Fibroblast of skin of abdomen (primary cell): ENCODE results near the gene P2RX1.
"Not testable (repeated sequence)": the region's sequence is repeated elsewhere in the genome, so short reads cannot be mapped to it uniquely, and the experiment has no call there.

ENCODE experiments used
- DNase-seq: peaks from one replicate; pipeline ENCODE4 v3.0.0-alpha.2; 2013

The P2RX1 gene

GRCh38 chr17:3951420-3951819 lies 35.2 kb upstream of the P2RX1 start:
- no peak for DNase-seq

- no peak for DNase-seq
These were observed 34.7 kb upstream of the P2RX1 start for GRCh38 chr17:3951003-3951402.

GRCh38 chr17:3950584-3950983 lies 34.3 kb upstream of the P2RX1 start:
- DNase-seq: no peak

GRCh38 chr17:3949418-3949817 lies 33.2 kb upstream of the P2RX1 start:
- no peak for DNase-seq

GRCh38 chr17:3948551-3948950 lies 32.3 kb upstream of the P2RX1 start:
- DNase-seq: not testable (repeated sequence)

- DNase-seq: no peak
These were observed 31.1 kb upstream of the P2RX1 start for GRCh38 chr17:3947318-3947810.

- no peak for DNase-seq
These were observed 30.5 kb upstream of the P2RX1 start for GRCh38 chr17:3946711-3947235.

- DNase-seq: peak; percentile 78
These were observed 28.5 kb upstream of the P2RX1 start for GRCh38 chr17:3944485-3945388.

GRCh38 chr17:3943240-3943891 lies 27.1 kb upstream of the P2RX1 start:
- DNase-seq: no peak

- DNase-seq: no peak
These were observed 24.9 kb upstream of the P2RX1 start for GRCh38 chr17:3940965-3941698.

- DNase-seq: no peak
These were observed 21.1 kb upstream of the P2RX1 start for GRCh38 chr17:3937359-3937758.

GRCh38 chr17:3935825-3936355 lies 19.6 kb upstream of the P2RX1 start:
- peak; percentile 29 for DNase-seq

GRCh38 chr17:3935140-3935542 lies 18.9 kb upstream of the P2RX1 start:
- peak; percentile 63 for DNase-seq

GRCh38 chr17:3929764-3930163 lies 13.5 kb upstream of the P2RX1 start:
- no peak for DNase-seq

- no peak for DNase-seq
These were observed 12.9 kb upstream of the P2RX1 start for GRCh38 chr17:3929181-3929580.

- no peak for DNase-seq
These were observed 12.1 kb upstream of the P2RX1 start for GRCh38 chr17:3928406-3928805.

- DNase-seq: no peak
These were observed 11.5 kb upstream of the P2RX1 start for GRCh38 chr17:3927628-3928340.

- no peak for DNase-seq
These were observed 10.8 kb upstream of the P2RX1 start for GRCh38 chr17:3926860-3927627.

GRCh38 chr17:3925684-3926485 lies 9.6 kb upstream of the P2RX1 start:
- no peak for DNase-seq
